Left cardiac atrium (tissue), 4 donors: ENCODE measurements around the gene CALCR. TPM values are rescaled to one million over a fixed set of nuclear protein-coding genes. Genes with fewer than 3 reads are reported as not detected.
"Not testable (repeated sequence)": the region's sequence is repeated elsewhere in the genome, so short reads cannot be mapped to it uniquely, and the experiment has no call there.

Experiments
- ATAC-seq, 2 donors: fragments of 200-7000 bp; cut with Tn5 transposase; one replicate each; pipeline ENCODE4 v1.9.1; 2020; ENCODE audit warnings: mild to moderate bottlenecking in 2 of 2, moderate library complexity in 2 of 2
- DNase-seq: peaks from one replicate; pipeline ENCODE4 v3.0.0-alpha.2; 2020
- intact Hi-C, 2 donors: fragments of 100-400 bp; cut with DNase I; formaldehyde crosslinking; loops; one replicate each; pipeline versions ENCODE4 v1.14.1 to v1.15.1; 2022 to 2023
- long read RNA-seq: library from polyadenylated mRNA; unstranded; transcript quantifications from one replicate; pipeline ENCODE4 v2.0.0, GENCODE V29; 2021
- total RNA-seq, 2 donors: library from RNA; stranded (reverse); fragmentation: NEBNext Ultra II Directional; extraction: Animal tissue kit (Norgen Biotek cat#: 25700); gene quantifications; one replicate each; pipeline ENCODE4 v1.2.1, GENCODE V29; 2021
- donor health status: DM: no; HTN: yes; CAD: no.
- donor health status: DM: no; HTN: yes; CAD: no; lungs with severe emphysema.
- donor health status: DM: yes; HTN: yes; CAD: no.
- donor health status: Dilated cardiomyopathy.

CALCR gene
- under 1 TPM; 0.08 to 0.09 TPM for total RNA-seq
- long read RNA-seq, result 0 reads

DNA sequence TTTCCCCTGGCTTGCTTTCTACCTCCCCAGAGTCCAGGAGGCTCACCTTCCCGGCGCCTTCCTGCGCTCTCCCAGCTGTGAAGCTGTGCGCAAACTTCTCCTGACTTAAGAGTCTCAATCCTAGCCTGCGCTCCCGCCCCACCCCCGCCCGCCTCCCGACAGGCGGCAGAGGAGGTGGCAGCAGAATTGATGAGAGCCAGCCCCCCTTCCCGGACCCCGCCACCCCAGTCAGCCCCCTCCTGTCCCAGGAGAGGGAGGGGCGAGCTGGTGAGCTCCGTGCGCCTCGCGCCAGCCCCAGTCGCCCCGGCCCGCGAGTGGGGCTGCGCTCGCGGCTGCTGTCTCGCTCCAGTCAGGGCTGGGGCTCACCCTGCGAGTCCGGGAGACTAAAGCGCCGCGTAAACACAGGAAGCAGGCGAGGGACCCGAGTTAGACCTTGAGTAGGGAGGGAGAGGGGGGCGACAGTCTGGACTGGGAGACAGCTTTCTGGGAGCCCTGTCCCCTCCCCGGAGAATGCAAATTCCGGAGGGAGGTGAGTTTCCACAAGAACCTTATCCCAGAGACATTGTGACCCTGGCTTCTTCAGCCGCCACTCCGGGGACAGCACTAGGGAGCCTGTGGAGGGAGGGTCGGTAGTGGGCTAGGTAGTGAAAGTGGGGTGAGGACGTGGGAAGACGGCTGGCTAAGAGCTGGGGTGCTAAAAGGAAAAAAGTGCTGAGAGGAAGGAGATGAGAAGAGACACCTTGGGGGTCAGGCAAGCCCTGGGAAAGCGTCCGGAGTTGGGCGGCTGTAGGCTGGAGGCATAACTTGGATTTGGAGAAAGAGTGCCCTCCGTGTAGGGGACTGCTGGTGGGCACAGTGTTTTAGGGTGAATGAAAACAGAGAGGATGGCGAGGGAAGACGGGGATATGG is at the start of gene CALCR:
Gene CALCR, minus strand, starts transcription at position 79 of the 909 bp plus-strand sequence. CDS start 87,743 bp downstream, outside the sequence.
- DNase-seq (no peak), ATAC-seq (no peak)
- intact Hi-C loops, result no loop called here

DNA sequence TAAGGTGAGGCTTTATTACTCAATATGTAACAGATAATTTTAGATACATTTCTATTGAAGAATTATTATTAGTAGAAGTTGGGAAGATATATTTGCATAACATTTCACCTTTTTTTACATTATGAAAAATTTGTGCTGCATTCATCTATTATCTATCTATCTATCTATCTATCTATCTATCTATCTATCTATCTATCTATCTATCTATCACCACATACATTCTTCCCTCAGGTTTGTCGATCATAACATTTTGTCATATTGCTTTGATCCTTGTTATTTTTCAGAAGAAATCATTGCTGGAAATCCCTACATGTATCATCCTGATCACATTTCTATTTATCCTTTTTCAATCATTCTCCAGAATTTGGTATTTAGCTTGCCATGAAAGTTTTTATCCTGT is 49.3 kb upstream of the CALCR start:
- intact Hi-C loops, result loop anchor here in 1 of 2 donors (5.0 kb wide), 1 partner anchor 598 kb away; no protein-coding TSS in a partner anchor
- DNase-seq, result no peak
- no peak for ATAC-seq

GRCh38 chr7:93622036-93623033 is 47.8 kb upstream of the CALCR start:
- ATAC-seq, result peak in 1 of 2 donors; percentile 47
- intact Hi-C loops, result loop anchor here in 1 of 2 donors (5.0 kb wide), 1 partner anchor 600 kb away; no protein-coding TSS in a partner anchor
- no peak for DNase-seq

GRCh38 chr7:93620864-93621263 is 46.3 kb upstream of the CALCR start:
- ATAC-seq (no peak), DNase-seq (no peak)
- intact Hi-C loops, result loop anchor here in 1 of 2 donors (5.0 kb wide), 1 partner anchor 601 kb away; no protein-coding TSS in a partner anchor

- ATAC-seq (no peak), DNase-seq (no peak)
- intact Hi-C loops, result loop anchor here in 1 of 2 donors (5.0 kb wide), 1 partner anchor 602 kb away; no protein-coding TSS in a partner anchor
These were observed 45.5 kb upstream of the CALCR start for GRCh38 chr7:93620057-93620456.

DNA sequence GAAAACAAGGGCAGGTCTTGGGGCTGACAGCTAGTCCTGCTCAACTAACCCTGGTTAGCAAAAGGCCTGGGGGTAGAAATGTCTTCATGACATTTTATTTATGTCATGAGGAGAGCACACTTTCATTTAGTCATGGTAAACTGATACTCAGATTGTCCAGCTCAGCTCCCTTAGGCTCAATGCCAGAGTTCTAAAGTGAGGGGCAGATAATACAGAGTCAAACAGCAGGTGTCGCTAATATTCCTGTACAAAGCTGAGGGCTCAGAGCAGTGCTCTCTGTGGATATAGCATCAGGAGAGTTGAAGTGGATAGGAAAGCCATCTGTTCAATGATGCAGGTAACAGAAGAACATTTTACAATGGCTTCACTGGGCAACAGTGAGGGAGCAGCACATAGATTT is 26.8 kb upstream of the CALCR start:
- DNase-seq (no peak), ATAC-seq (no peak)
- intact Hi-C loops, result no loop called here

DNA sequence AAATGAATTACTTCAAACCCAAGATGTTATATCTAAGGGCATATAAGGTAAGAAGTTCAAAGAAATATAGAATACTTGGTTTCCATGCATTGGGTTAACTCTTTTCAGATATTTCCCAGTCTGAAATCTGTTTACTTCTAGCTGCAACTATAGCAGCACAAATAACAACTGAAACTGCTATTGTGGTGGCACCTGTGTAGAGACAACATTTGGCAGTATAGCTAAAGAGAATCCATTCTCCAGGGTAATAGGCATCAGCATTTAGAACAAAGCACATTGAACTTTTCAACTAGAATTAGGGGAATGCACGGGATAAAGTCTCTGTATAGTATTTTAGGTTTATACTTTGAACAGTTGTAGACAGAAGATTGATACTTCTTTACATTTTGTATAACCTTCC is 19.7 kb upstream of the CALCR start:
- intact Hi-C loops, result no loop called here
- no peak for ATAC-seq
- no peak for DNase-seq

GRCh38 chr7:93592588-93593266 is 18.2 kb upstream of the CALCR start:
- intact Hi-C loops, result no loop called here
- ATAC-seq (no peak), DNase-seq (no peak)

GRCh38 chr7:93591224-93592050 is 16.9 kb upstream of the CALCR start:
- intact Hi-C loops, ATAC-seq, DNase-seq: not testable (repeated sequence)

- intact Hi-C loops, ATAC-seq, DNase-seq: not testable (repeated sequence)
These were observed 11.9 kb upstream of the CALCR start for GRCh38 chr7:93586479-93586865.

- intact Hi-C loops, DNase-seq: not testable (repeated sequence)
These were observed 11.4 kb upstream of the CALCR start for GRCh38 chr7:93585694-93586478.

DNA sequence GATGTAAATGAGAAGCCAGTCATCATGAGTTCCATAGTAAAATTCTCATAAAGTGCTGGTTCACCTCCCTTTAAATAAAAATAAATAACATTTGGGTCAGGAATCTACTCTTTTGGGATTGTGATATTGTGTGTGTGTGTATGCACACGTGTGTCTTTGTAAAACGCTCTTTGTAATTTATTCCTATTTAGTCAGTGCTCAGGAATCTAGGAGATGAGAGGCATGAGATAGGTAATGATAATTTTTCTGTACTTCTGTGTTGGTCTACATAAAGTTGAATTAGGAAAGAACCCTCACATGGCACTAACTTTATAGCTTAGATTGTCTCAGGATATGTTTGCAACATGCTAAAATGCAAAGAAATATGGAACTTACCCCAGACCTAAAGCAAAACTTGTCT is 4.9 kb upstream of the CALCR start:
- intact Hi-C loops, result no loop called here
- DNase-seq (no peak), ATAC-seq (no peak)

More at GRCh38 chr7:93585694-93586478, 11.4 kb upstream of the CALCR start:
- ATAC-seq, result not testable (repeated sequence)

- intact Hi-C loops, result no loop called here
- ATAC-seq, result no peak
- DNase-seq, result no peak
These were observed 4.2 kb upstream of the CALCR start for GRCh38 chr7:93578762-93579161.

- DNase-seq (no peak), ATAC-seq (no peak)
- intact Hi-C loops, result no loop called here
These were observed 1.3 kb upstream of the CALCR start for GRCh38 chr7:93575555-93576399.

DNA sequence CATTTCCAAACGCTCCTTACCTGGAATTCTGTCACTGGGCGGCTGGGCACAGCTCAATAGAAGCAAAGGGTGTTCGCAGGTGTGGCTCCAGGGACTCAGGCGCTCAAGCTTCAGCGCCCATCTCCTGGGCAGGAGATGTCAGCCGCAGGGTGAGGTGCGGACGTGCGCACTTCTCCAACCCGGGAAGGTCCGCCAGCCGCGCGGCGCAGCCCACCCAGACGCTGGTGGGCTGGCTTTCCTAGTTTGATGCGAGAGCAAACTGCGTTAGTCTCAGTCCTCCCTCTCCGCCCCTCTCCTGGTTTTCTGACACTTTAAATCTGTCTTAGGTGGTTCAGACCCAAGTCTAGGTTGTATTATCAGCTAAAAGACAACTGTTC is 267 bp downstream of the CALCR start:
- DNase-seq (no peak), ATAC-seq (no peak)
- intact Hi-C loops, result no loop called here

- DNase-seq (no peak), ATAC-seq (no peak)
- intact Hi-C loops, result no loop called here
These were observed 5.3 kb downstream of the CALCR start for GRCh38 chr7:93569189-93569588.
